IMR-90 (cell line): ENCODE measurements around the gene LIMS4. TPM values are rescaled to one million over a fixed set of nuclear protein-coding genes. Genes with fewer than 3 reads are reported as not detected.
A peak's percentile ranks its signal among the peaks of the same experiment; 100 is the strongest.
"Not testable (repeated sequence)": the region's sequence is repeated elsewhere in the genome, so short reads cannot be mapped to it uniquely, and the experiment has no call there.

Experiments
- ATAC-seq: fragments of 200-7000 bp; cut with Tn5 transposase; 2 replicates; pipeline ENCODE4 v1.9.1; 2020; ENCODE audit warnings: low read depth, mild to moderate bottlenecking, moderate library complexity
- BruUV-seq: library from RNA; stranded (reverse); fragments of 400-500 nt; replicated peaks from 2 replicates; lab custom pipeline; 2021; lab: Mats Ljungman, UMichigan
- CTCF ChIA-PET: fragments of 300-600 bp; formaldehyde crosslinking; extraction: SDS; loops from one replicate; lab custom pipeline; 2021; ENCODE audit warnings: antibody characterized with exemption; lab: Yijun Ruan, JAX
- POLR2A ChIA-PET: fragments of 300-600 bp; sonication (Branson Sonifier 250); formaldehyde crosslinking; loops from one replicate; lab custom pipeline; 2022; ENCODE audit warnings: antibody characterized with exemption; ENCODE audit not compliant: unreplicated experiment; lab: Charles Lee
- DNase-seq: peaks from one replicate; pipeline ENCODE4 v3.0.0; 2013
- H2AFZ ChIP-seq: replicated peaks from 2 replicates; pipeline ENCODE3; 2013; ENCODE audit warnings: low read length, mild to moderate bottlenecking; ENCODE audit not compliant: poor library complexity
- H2AK5ac ChIP-seq: 2 replicates; pipeline ENCODE4 v1.6.1; 2013; ENCODE audit warnings: low read depth, low read length, inconsistent platforms
- H2AK9ac ChIP-seq: replicated peaks from 2 replicates; pipeline ENCODE3; 2013; ENCODE audit warnings: mild to moderate bottlenecking, low read depth, low read length, moderate library complexity; ENCODE audit not compliant: poor library complexity
- H2BK120ac ChIP-seq: 2 replicates; pipeline ENCODE4 v1.6.1; 2013; ENCODE audit warnings: low read depth, low read length, inconsistent platforms
- H2BK15ac ChIP-seq: 3 replicates; pipeline ENCODE4 v1.6.1; 2013; ENCODE audit warnings: low read depth, low read length, inconsistent platforms
- H2BK20ac ChIP-seq: 2 replicates; pipeline ENCODE4 v1.6.1; 2013; ENCODE audit warnings: low read depth, mild to moderate bottlenecking, inconsistent platforms, low read length, moderate library complexity
- H2BK5ac ChIP-seq: 2 replicates; pipeline ENCODE4 v1.6.1; 2013; ENCODE audit warnings: mild to moderate bottlenecking, low read depth, low read length, inconsistent platforms; ENCODE audit not compliant: poor library complexity, severe bottlenecking
- H3K14ac ChIP-seq: replicated peaks from 2 replicates; pipeline ENCODE4 v1.6.1; 2013; ENCODE audit warnings: low read depth, low read length, inconsistent platforms
- H3K18ac ChIP-seq: 2 replicates; pipeline ENCODE4 v1.6.1; 2013; ENCODE audit warnings: low read depth, low read length, control low read depth
- H3K23ac ChIP-seq: 2 replicates; pipeline ENCODE4 v1.6.1; 2013; ENCODE audit warnings: low read depth, low read length, inconsistent platforms
- H3K27ac ChIP-seq: 2 replicates; pipeline ENCODE4 v1.5.1; 2013; ENCODE audit warnings: mild to moderate bottlenecking, control low read depth, low read length; ENCODE audit not compliant: insufficient read depth
- H3K27me3 ChIP-seq: 2 replicates; pipeline ENCODE4 v1.6.1; 2013; ENCODE audit warnings: low read length; ENCODE audit not compliant: control insufficient read depth, insufficient read depth
- H3K36me3 ChIP-seq: 2 replicates; pipeline ENCODE4 v1.6.1; 2013; ENCODE audit warnings: low read length, mixed read lengths; ENCODE audit not compliant: control insufficient read depth, insufficient read depth
- H3K4ac ChIP-seq: 2 replicates; pipeline ENCODE4 v1.6.1; 2013; ENCODE audit warnings: low read depth, low read length, inconsistent platforms
- H3K4me1 ChIP-seq: 2 replicates; pipeline ENCODE4 v1.6.1; 2013; ENCODE audit warnings: low read length, mixed read lengths; ENCODE audit not compliant: control insufficient read depth, insufficient read depth
- H3K4me2 ChIP-seq: 2 replicates; pipeline ENCODE4 v1.6.1; 2013; ENCODE audit warnings: low read depth, mild to moderate bottlenecking, control low read depth, low read length, moderate library complexity
- H3K4me3 ChIP-seq: 2 replicates; pipeline ENCODE4 v1.5.1; 2013; ENCODE audit warnings: low read depth, mild to moderate bottlenecking, control low read depth, low read length, moderate library complexity; ENCODE audit not compliant: insufficient read depth
- H3K56ac ChIP-seq: 2 replicates; pipeline ENCODE4 v1.6.1; 2013; ENCODE audit warnings: low read length, inconsistent platforms; ENCODE audit not compliant: insufficient read depth; ENCODE audit errors: extremely low read depth
- H3K79me1 ChIP-seq, 2 experiments: 2 replicates each; pipeline ENCODE4 v1.6.1; 2013; ENCODE audit warnings: low read length in 2 of 2, inconsistent platforms in 1 of 2, low read depth in 1 of 2
- H3K9ac ChIP-seq: 2 replicates; pipeline ENCODE4 v1.6.1; 2013; ENCODE audit warnings: low read depth, low read length, control low read depth
- H3K9me1 ChIP-seq: 2 replicates; pipeline ENCODE4 v1.6.1; 2013; ENCODE audit warnings: low read length, inconsistent platforms; ENCODE audit not compliant: insufficient read depth
- H3K9me3 ChIP-seq: 2 replicates; pipeline ENCODE4 v1.6.1; 2013; ENCODE audit warnings: low read length; ENCODE audit not compliant: control insufficient read depth, insufficient read depth
- H4K20me1 ChIP-seq: 2 replicates; pipeline ENCODE4 v1.6.1; 2013; ENCODE audit warnings: low read length, inconsistent platforms; ENCODE audit not compliant: insufficient read depth
- H4K5ac ChIP-seq: 2 replicates; pipeline ENCODE4 v1.6.1; 2013; ENCODE audit warnings: mild to moderate bottlenecking, low read depth, low read length, control low read depth
- H4K8ac ChIP-seq, 2 experiments: 2 replicates each; pipeline ENCODE4 v1.6.1; 2013; ENCODE audit warnings: low read depth in 2 of 2, low read length in 2 of 2, control low read depth in 1 of 2, inconsistent platforms in 1 of 2
- H4K91ac ChIP-seq: 2 replicates; pipeline ENCODE4 v1.6.1; 2013; ENCODE audit warnings: low read depth, low read length, inconsistent platforms; ENCODE audit not compliant: insufficient read depth
- WGBS, 2 experiments: methylation state at CpG; one replicate each; pipeline versions ENCODE4 v1.1.5 to v1.1.7; 2013; ENCODE audit warnings: missing lambda C conversion rate in 2 of 2; ENCODE audit not compliant: insufficient read length in 1 of 2; ENCODE audit errors: extremely low coverage in 2 of 2; 5-methylcytosine and 5-hydroxymethylcytosine counted together
- dilution Hi-C: fragments of 300-500 bp; cut with HindIII; formaldehyde crosslinking; loops from one replicate; pipeline ENCODE4 v1.14.3; 2018; ENCODE audit warnings: low sequenced_read_pairs; ENCODE audit not compliant: unreplicated experiment
- in situ Hi-C: fragments of 300-500 bp; cut with MboI; formaldehyde crosslinking; loops from 3 replicates; pipeline ENCODE4 v1.14.3; 2019; ENCODE audit warnings: low sequenced_read_pairs, inconsistent platforms, mixed read lengths
- intact Hi-C: fragments of 100-400 bp; cut with micrococcal nuclease; formaldehyde crosslinking; loops from 2 replicates; pipeline ENCODE4 v1.10.0; 2022
- polyA plus RNA-seq, 3 experiments: library from polyadenylated mRNA; depleted of rRNA; stranded (reverse); fragments of >200 nt; gene quantifications; 2 replicates each; pipeline ENCODE4 v1.2.3, GENCODE V29; 2012; ENCODE audit warnings: low replicate concordance in 1 of 3
- total RNA-seq: library from RNA; depleted of rRNA; stranded (reverse); fragments of >200 nt; gene quantifications from 2 replicates; pipeline ENCODE4 v1.2.3, GENCODE V29; 2012

LIMS4 gene
- total and polyA plus RNA-seq, 2 of the 4 experiments (the other 2 are of a cell fraction), result 3.6 to 5.2 TPM

- H2BK15ac ChIP-seq, H3K79me1 ChIP-seq, H4K20me1 ChIP-seq, POLR2A ChIA-PET, in situ Hi-C loops, ATAC-seq, H4K91ac ChIP-seq, H3K9me1 ChIP-seq, H3K4me3 ChIP-seq, dilution Hi-C loops, H2BK120ac ChIP-seq, H2AK9ac ChIP-seq, H4K5ac ChIP-seq, H4K8ac ChIP-seq, H3K9me3 ChIP-seq, H2BK20ac ChIP-seq, H3K4me2 ChIP-seq, H3K4me1 ChIP-seq, H3K18ac ChIP-seq, H2AFZ ChIP-seq, H3K27me3 ChIP-seq, H2AK5ac ChIP-seq, H3K56ac ChIP-seq, CTCF ChIA-PET, H3K36me3 ChIP-seq, H3K4ac ChIP-seq, H3K23ac ChIP-seq, DNase-seq, intact Hi-C loops, H3K9ac ChIP-seq, H3K14ac ChIP-seq, H2BK5ac ChIP-seq, BruUV-seq, H3K27ac ChIP-seq: not testable (repeated sequence)
- WGBS, 2 experiments, result no CpG with 5 or more reads among the region's 2 CpGs
Observed at GRCh38 chr2:110450951-110451350, 21.7 kb downstream of the LIMS4 start.

GRCh38 chr2:110449127-110449947, 23.3 kb downstream of the LIMS4 start:
- H3K14ac ChIP-seq, DNase-seq, H3K4me1 ChIP-seq, H3K56ac ChIP-seq, H3K36me3 ChIP-seq, H2AK9ac ChIP-seq, H3K4me3 ChIP-seq, H2BK20ac ChIP-seq, H3K27ac ChIP-seq, CTCF ChIA-PET, H3K4ac ChIP-seq, BruUV-seq, H2BK120ac ChIP-seq, H4K20me1 ChIP-seq, H3K9me1 ChIP-seq, H4K91ac ChIP-seq, POLR2A ChIA-PET, dilution Hi-C loops, H4K5ac ChIP-seq, H2BK15ac ChIP-seq, H3K4me2 ChIP-seq, H3K9ac ChIP-seq, H3K79me1 ChIP-seq, in situ Hi-C loops, H2AFZ ChIP-seq, H3K9me3 ChIP-seq, H4K8ac ChIP-seq, H2AK5ac ChIP-seq, intact Hi-C loops, H2BK5ac ChIP-seq, H3K27me3 ChIP-seq, H3K18ac ChIP-seq, H3K23ac ChIP-seq: not testable (repeated sequence)
- ATAC-seq, result peak; percentile 83
- no CpG with 5 or more reads among the region's 7 CpGs for WGBS, 2 experiments
